ENCODE data around the gene UBA1. TPM values are rescaled to one million over a fixed set of nuclear protein-coding genes. Genes with fewer than 3 reads are reported as not detected.

Gene UBA1
- total and polyA plus RNA-seq, 2 of the 8 experiments (the other 6 are each of a cell fraction or from before 2014, with no cell fraction given) = 313 to 458 TPM

GRCh38 chrX:47176101-47176740, 17.4 kb upstream of the UBA1 start:
- WGBS, 2 experiments (ENCODE audit: extremely low coverage in 1 of 2, insufficient coverage in 1 of 2, insufficient read length in 1 of 2, insufficient replicate concordance in 2 of 2, low coverage in 1 of 2, low lambda C conversion rate in 2 of 2, missing lambda C conversion rate in 1 of 2) = 88% methylated on average over 9 of the region's 23 CpGs; no CpG with 5 or more reads in 1 of the 2 experiments
- H3K27ac ChIP-seq (ENCODE audit: low read depth, low read length) = no peak overlapping the region
- H3K4ac ChIP-seq (replicated peaks; ENCODE audit: insufficient read length, low read depth, low read length) = no peak overlapping the region
- ChIA-PET POLR2A (ENCODE audit: partially characterized antibody) (interaction anchor here (1.3 to 1.4 kb wide), 2 partner anchors 13 to 27 kb away, joined by 3 to 6 read pairs; no protein-coding TSS in a partner anchor), CTCF (ENCODE audit: partially characterized antibody) (no interaction called here)
- no peak overlapping the region for H3K18ac ChIP-seq (ENCODE audit: extremely low read depth, low read length)
- no peak overlapping the region for H3K9ac ChIP-seq (replicated peaks in 1 of 4; ENCODE audit: extremely low read depth in 1 of 4, low read depth in 3 of 4, low read length in 3 of 4)
- no peaks in the 10 kb centered on the region for H3K4me1 ChIP-seq (replicated peaks in 1 of 4; ENCODE audit: control insufficient read depth in 3 of 4, insufficient read depth in 4 of 4, low read length in 3 of 4)
- H3K4me2 ChIP-seq (ENCODE audit: insufficient read depth in 1 of 2, low read depth in 2 of 2, low read length in 2 of 2) = no peak overlapping the region
- H2BK15ac ChIP-seq (ENCODE audit: low read length) = no peak overlapping the region
- no peak overlapping the region for H2BK12ac ChIP-seq (ENCODE audit: low read depth, low read length)
- no peak overlapping the region for H3K14ac ChIP-seq (ENCODE audit: insufficient read length)
- no peak overlapping the region for H2AFZ ChIP-seq (ENCODE audit: low read length)
- DNase-seq (ENCODE audit: low read depth in 1 of 2, low spot score in 2 of 2) (no peak), FAIRE-seq (no peak)
- no peak overlapping the region for H3K4me3 ChIP-seq (ENCODE audit: extremely low read depth in 1 of 4, insufficient read depth in 2 of 4, low read depth in 3 of 4, low read length in 4 of 4)
- no peaks in the 10 kb centered on the region for H3K23me2 ChIP-seq (ENCODE audit: low read depth, low read length)
- no peak overlapping the region for H2BK20ac ChIP-seq (ENCODE audit: low read length)
- H4K8ac ChIP-seq (ENCODE audit: extremely low read depth, insufficient read depth, low read length) = no peak overlapping the region
- H2BK120ac ChIP-seq (replicated peaks; ENCODE audit: low read depth, low read length) = no peak overlapping the region
- peaks cover 0 to 4% of the 10 kb centered on the region in 2 experiments for H4K20me1 ChIP-seq (replicated peaks in 1 of 2; ENCODE audit: control insufficient read depth in 1 of 2, insufficient read depth in 2 of 2, low read length in 2 of 2)
- no peak overlapping the region for H3K23ac ChIP-seq (ENCODE audit: insufficient read length)
- no peak overlapping the region for H3K56ac ChIP-seq (replicated peaks; ENCODE audit: insufficient read length, low read depth, low read length)
- H3K36me3 ChIP-seq (ENCODE audit: control insufficient read depth in 2 of 4, insufficient read depth in 4 of 4, low read length in 3 of 4) = peaks cover 2 to 44% (median 22%) of the 10 kb centered on the region in 4 experiments; a peak in 7 of 8 replicates
- no peak overlapping the region for H2AK5ac ChIP-seq (ENCODE audit: low read depth, low read length)
- H3K79me2 ChIP-seq (ENCODE audit: control insufficient read depth in 1 of 2, insufficient read depth in 2 of 2, low read length in 2 of 2) = no peaks in the 10 kb centered on the region
- no peaks in the 10 kb centered on the region; the same call in 1 of the 2 replicates for H3K79me1 ChIP-seq (ENCODE audit: low read depth, low read length)
- no peak overlapping the region for H2BK5ac ChIP-seq (ENCODE audit: low read depth, low read length)
- H4K91ac ChIP-seq (replicated peaks; ENCODE audit: insufficient read length, low read length) = no peak overlapping the region
- TF ChIP-seq CHD1 (IDR thresholded peaks at IDR 0.05; ENCODE audit: low read depth, low read length) (no peak), TCF12 (IDR thresholded peaks at IDR 0.05; ENCODE audit: low read depth, low read length) (no peak)
- no peak overlapping the region for H4K5ac ChIP-seq (ENCODE audit: insufficient read length, low read depth, low read length)
- H3K9me3 ChIP-seq (ENCODE audit: insufficient read depth in 2 of 2, low read depth in 1 of 2, low read length in 1 of 2) = no peaks in the 10 kb centered on the region
- no peaks in the 10 kb centered on the region for H3K27me3 ChIP-seq (replicated peaks in 1 of 4; ENCODE audit: control insufficient read depth in 3 of 4, extremely low read depth in 1 of 4, insufficient read depth in 3 of 4, low read length in 3 of 4)

Data from H1 (cell line).